ENCODE data around the gene EPN2. TPM values are rescaled to one million over a fixed set of nuclear protein-coding genes. Genes with fewer than 3 reads are reported as not detected.

EPN2 gene
- total and polyA plus RNA-seq, 10 of the 15 experiments (the other 5 are each of a cell fraction or from before 2014, with no cell fraction given): 0.26 to 8.4 (median 4.7) TPM

DNA sequence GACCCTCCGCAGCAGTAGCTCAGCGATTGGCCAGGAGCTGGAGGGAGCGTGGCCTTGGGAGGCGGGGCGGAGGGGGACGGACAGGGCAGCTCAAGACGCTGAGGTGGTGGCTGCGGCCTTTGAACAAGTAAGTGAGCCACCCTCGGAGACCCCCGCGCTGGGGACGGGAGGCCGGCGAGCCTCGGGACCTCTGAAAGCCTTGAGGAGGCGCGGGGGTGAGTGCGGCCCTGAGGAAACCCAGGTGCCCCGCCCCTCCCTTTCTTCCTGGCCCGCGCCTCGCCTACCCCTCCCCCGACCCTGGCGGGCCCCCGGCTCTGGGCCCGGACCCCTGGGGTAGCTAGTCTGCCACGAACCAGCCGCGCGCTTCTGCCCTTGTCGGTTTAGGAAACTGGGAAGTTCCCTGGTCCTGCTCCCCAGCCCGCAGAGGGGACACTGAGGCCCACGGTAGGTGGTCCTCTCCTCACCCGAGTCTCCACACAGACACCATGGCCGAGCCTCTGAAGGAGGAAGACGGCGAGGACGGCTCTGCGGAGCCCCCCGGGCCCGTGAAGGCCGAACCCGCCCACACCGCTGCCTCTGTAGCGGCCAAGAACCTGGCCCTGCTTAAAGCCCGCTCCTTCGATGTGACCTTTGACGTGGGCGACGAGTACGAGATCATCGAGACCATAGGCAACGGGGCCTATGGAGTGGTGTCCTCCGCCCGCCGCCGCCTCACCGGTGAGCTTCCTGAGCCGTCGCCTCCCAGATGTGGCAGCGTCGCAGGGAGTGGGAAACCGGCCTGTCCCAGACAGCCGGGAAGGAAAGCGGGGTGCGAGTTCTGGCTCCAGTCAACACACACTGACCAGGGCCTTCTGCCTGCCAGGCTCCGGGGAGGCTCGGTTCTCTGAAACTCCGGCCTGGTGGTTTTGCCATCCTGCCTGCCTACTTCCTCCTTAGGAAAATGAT is 141.5 kb downstream of the EPN2 start, which contains the start of gene MAPK7:
TSS of gene MAPK7 (plus strand) at position 83 of the 945 bp plus-strand sequence. CDS start at position 486, 403 bp downstream.
- Histone ChIP-seq H3K79me2 (ENCODE audit: control insufficient read depth, insufficient read depth, low read length) (peaks cover 4% of the 10 kb centered on the region), H3K27ac (ENCODE audit: control insufficient read depth, insufficient read depth) (peak within 1 kb of the TSS; percentile 93), H3K27me3 (replicated peaks in 1 of 2; ENCODE audit: control insufficient read depth in 2 of 2, insufficient read depth in 2 of 2, low read length in 1 of 2) (no peaks in the 10 kb centered on the region), H4K20me1 (ENCODE audit: control insufficient read depth, insufficient read depth) (no peaks in the 10 kb centered on the region), H2AFZ (ENCODE audit: control insufficient read depth, low read depth, low read length) (peak within 1 kb of the TSS; percentile 100), H3K9me3 (replicated peaks; ENCODE audit: control insufficient read depth, insufficient read depth, low read length) (no peaks in the 10 kb centered on the region), H3K4me3 (peak within 1 kb of the TSS; percentile 87), H3K36me3 (ENCODE audit: control insufficient read depth in 2 of 2, insufficient read depth in 2 of 2, low read length in 1 of 2) (peaks cover 4 to 18% of the 10 kb centered on the region in 2 experiments), H3K9ac (ENCODE audit: control insufficient read depth, insufficient read depth, low read length) (peak within 1 kb of the TSS; percentile 93), H3K4me2 (ENCODE audit: control insufficient read depth, insufficient read depth) (peak within 1 kb of the TSS; percentile 78), H3K4me1 (ENCODE audit: control insufficient read depth, insufficient read depth, low read length) (no peaks in the 10 kb centered on the region)
- SMC1A ChIA-PET (ENCODE audit: uncharacterized antibody, unreplicated experiment): interaction anchor here (0.9 to 1.8 kb wide), 9 partner anchors 12 to 270 kb away, joined by 3 to 10 read pairs (median 4); partner anchors contain the start of genes ALDH3A2 and B9D1
- FAIRE-seq (no peak), ATAC-seq (peak; percentile 20), DNase-seq (ENCODE audit: low read depth, low spot score) (no peak)
- CTCF ChIA-PET: interaction anchor here (0.9 to 1.9 kb wide), 10 partner anchors 10 to 386 kb away, joined by 3 to 39 read pairs (median 4); partner anchors contain the start of gene B9D1
- WGBS (ENCODE audit: insufficient coverage, insufficient replicate concordance, low lambda C conversion rate, missing lambda C conversion rate): 41% methylated on average over 55 of the region's 69 CpGs
- RAD21 ChIA-PET (ENCODE audit: unreplicated experiment): interaction anchor here (0.6 to 1.9 kb wide), 10 partner anchors 13 to 599 kb away, joined by 3 to 21 read pairs (median 6); partner anchors contain the start of genes ALDH3A2 and B9D1
- intact Hi-C loops (cut with micrococcal nuclease; ENCODE audit: unreplicated experiment): loop anchor here (5.0 kb wide), 1 partner anchor 84 kb away; no protein-coding TSS in a partner anchor
- in situ Hi-C loops (cut with MboI): no loop called here
- POLR2A ChIA-PET: interaction anchor here (0.9 to 1.6 kb wide), 8 partner anchors 9 to 376 kb away, joined by 3 to 5 read pairs (median 4); partner anchors contain the start of genes ALDH3A2 and B9D1
- no TSS peak for BruUV-seq (replicated peaks)
- no peak for TF ChIP-seq IKZF2 (IDR thresholded peaks at IDR 0.05)
- TF ChIP-seq NFYB (IDR thresholded peaks at IDR 0.05; ENCODE audit: insufficient read depth, low read depth, low read length): peak; percentile 44; the same call in 1 of the 2 replicates
- TF ChIP-seq MXI1 (IDR thresholded peaks at IDR 0.05; ENCODE audit: low read depth, low read length): no peak
- TF ChIP-seq, protein P1, sequence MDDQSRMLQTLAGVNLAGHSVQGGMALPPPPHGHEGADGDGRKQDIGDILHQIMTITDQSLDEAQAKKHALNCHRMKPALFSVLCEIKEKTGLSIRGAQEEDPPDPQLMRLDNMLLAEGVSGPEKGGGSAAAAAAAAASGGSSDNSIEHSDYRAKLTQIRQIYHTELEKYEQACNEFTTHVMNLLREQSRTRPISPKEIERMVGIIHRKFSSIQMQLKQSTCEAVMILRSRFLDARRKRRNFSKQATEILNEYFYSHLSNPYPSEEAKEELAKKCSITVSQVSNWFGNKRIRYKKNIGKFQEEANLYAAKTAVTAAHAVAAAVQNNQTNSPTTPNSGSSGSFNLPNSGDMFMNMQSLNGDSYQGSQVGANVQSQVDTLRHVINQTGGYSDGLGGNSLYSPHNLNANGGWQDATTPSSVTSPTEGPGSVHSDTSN (IDR thresholded peaks at IDR 0.05; ENCODE audit: insufficient replicate concordance, low read depth, low read length): peak; percentile 33
- TF ChIP-seq FOXK2 (IDR thresholded peaks at IDR 0.05): no peak
- TF ChIP-seq, protein P2, sequence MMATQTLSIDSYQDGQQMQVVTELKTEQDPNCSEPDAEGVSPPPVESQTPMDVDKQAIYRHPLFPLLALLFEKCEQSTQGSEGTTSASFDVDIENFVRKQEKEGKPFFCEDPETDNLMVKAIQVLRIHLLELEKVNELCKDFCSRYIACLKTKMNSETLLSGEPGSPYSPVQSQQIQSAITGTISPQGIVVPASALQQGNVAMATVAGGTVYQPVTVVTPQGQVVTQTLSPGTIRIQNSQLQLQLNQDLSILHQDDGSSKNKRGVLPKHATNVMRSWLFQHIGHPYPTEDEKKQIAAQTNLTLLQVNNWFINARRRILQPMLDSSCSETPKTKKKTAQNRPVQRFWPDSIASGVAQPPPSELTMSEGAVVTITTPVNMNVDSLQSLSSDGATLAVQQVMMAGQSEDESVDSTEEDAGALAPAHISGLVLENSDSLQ (IDR thresholded peaks at IDR 0.05): peak; percentile 83
- TF ChIP-seq CBX3 (IDR thresholded peaks at IDR 0.05; ENCODE audit: borderline replicate concordance, low read depth): no peak
- no peak for TF ChIP-seq BRCA1 (IDR thresholded peaks at IDR 0.05; ENCODE audit: low read depth, low read length)
- TF ChIP-seq, protein P3, sequence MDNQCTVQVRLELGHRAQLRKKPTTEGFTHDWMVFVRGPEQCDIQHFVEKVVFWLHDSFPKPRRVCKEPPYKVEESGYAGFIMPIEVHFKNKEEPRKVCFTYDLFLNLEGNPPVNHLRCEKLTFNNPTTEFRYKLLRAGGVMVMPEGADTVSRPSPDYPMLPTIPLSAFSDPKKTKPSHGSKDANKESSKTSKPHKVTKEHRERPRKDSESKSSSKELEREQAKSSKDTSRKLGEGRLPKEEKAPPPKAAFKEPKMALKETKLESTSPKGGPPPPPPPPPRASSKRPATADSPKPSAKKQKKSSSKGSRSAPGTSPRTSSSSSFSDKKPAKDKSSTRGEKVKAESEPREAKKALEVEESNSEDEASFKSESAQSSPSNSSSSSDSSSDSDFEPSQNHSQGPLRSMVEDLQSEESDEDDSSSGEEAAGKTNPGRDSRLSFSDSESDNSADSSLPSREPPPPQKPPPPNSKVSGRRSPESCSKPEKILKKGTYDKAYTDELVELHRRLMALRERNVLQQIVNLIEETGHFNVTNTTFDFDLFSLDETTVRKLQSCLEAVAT (IDR thresholded peaks at IDR 0.05): 0 out of 2 replicates have a peak, but pooled peaks have one; percentile 43
- TF ChIP-seq YY1 (IDR thresholded peaks at IDR 0.05; ENCODE audit: low read depth, low read length): no peak
- TF ChIP-seq ZNF207 (IDR thresholded peaks at IDR 0.05; ENCODE audit: borderline replicate concordance): no peak
- TF ChIP-seq, protein P4, sequence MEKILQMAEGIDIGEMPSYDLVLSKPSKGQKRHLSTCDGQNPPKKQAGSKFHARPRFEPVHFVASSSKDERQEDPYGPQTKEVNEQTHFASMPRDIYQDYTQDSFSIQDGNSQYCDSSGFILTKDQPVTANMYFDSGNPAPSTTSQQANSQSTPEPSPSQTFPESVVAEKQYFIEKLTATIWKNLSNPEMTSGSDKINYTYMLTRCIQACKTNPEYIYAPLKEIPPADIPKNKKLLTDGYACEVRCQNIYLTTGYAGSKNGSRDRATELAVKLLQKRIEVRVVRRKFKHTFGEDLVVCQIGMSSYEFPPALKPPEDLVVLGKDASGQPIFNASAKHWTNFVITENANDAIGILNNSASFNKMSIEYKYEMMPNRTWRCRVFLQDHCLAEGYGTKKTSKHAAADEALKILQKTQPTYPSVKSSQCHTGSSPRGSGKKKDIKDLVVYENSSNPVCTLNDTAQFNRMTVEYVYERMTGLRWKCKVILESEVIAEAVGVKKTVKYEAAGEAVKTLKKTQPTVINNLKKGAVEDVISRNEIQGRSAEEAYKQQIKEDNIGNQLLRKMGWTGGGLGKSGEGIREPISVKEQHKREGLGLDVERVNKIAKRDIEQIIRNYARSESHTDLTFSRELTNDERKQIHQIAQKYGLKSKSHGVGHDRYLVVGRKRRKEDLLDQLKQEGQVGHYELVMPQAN (conservative IDR thresholded peaks at IDR 0.05): peak; percentile 49; the same call in 1 of the 2 replicates

All from GM12878 (cell line).